Fibroblast of gingiva (primary cell): Measurements from ENCODE around the gene FOXE1.

ENCODE experiments used
- DNase-seq: peaks from one replicate; pipeline ENCODE4 v3.0.0-alpha.2; 2011; ENCODE audit warnings: low read depth

Gene FOXE1

GRCh38 chr9:97848480-97849237, 4.4 kb upstream of the FOXE1 start:
- DNase-seq: no peak

GRCh38 chr9:97849980-97850379, 3.0 kb upstream of the FOXE1 start:
- DNase-seq: no peak

GRCh38 chr9:97850746-97851445, 2.1 kb upstream of the FOXE1 start:
- DNase-seq: no peak

GRCh38 chr9:97851446-97851883, 1.6 kb upstream of the FOXE1 start:
- DNase-seq: no peak

- no peak for DNase-seq
Measured at GRCh38 chr9:97852001-97852398, 1.0 kb upstream of the FOXE1 start.

- DNase-seq: no peak
Measured at GRCh38 chr9:97852399-97853055, 499 bp upstream of the FOXE1 start.

GRCh38 chr9:97853844-97854695, 1.0 kb downstream of the FOXE1 start:
- no peak for DNase-seq

- DNase-seq: no peak
Measured at GRCh38 chr9:97854696-97855485, 1.9 kb downstream of the FOXE1 start.

GRCh38 chr9:97855486-97855875, 2.5 kb downstream of the FOXE1 start:
- DNase-seq: no peak

GRCh38 chr9:97855899-97856298, 2.9 kb downstream of the FOXE1 start:
- DNase-seq: no peak

- DNase-seq: no peak
Measured at GRCh38 chr9:97856857-97857605, 4.0 kb downstream of the FOXE1 start.

- no peak for DNase-seq
Measured at GRCh38 chr9:97857606-97858392, 4.8 kb downstream of the FOXE1 start.

- no peak for DNase-seq
Measured at GRCh38 chr9:97858393-97858713, 5.3 kb downstream of the FOXE1 start.

- no peak for DNase-seq
Measured at GRCh38 chr9:97858826-97859225, 5.8 kb downstream of the FOXE1 start.

- no peak for DNase-seq
Measured at GRCh38 chr9:97859346-97859745, 6.3 kb downstream of the FOXE1 start.

GRCh38 chr9:97860451-97861147, 7.6 kb downstream of the FOXE1 start:
- DNase-seq: no peak

- no peak for DNase-seq
Measured at GRCh38 chr9:97861148-97861475, 8.1 kb downstream of the FOXE1 start.

- DNase-seq: no peak
Measured at GRCh38 chr9:97863314-97863713, 10.3 kb downstream of the FOXE1 start.

- no peak for DNase-seq
Measured at GRCh38 chr9:97864396-97864795, 11.4 kb downstream of the FOXE1 start.
